Tibial nerve (tissue), 3 donors: ENCODE data around the gene KIF17.

ENCODE experiments used
- CTCF ChIP-seq, 5 experiments: fragments of 200-600 bp in 3 of 5; fragments of 450-650 bp in 2 of 5; sonication (generic) in 3 of 5; IDR thresholded peaks; one replicate each; pipeline ENCODE4 v1.5.1; 2016 to 2019; ENCODE audit warnings: antibody characterized with exemption in 5 of 5, mild to moderate bottlenecking in 3 of 5, moderate library complexity in 2 of 5
- POLR2A ChIP-seq, 2 donors: fragments of 450-650 bp; IDR thresholded peaks; one replicate each; pipeline ENCODE4 v1.6.1; 2017; ENCODE audit warnings: antibody characterized with exemption in 2 of 2, mild to moderate bottlenecking in 2 of 2, moderate library complexity in 2 of 2

- TF ChIP-seq CTCF (IDR thresholded peaks at IDR 0.05) (peak; percentile 96 to 100 (median 99)), POLR2A (IDR thresholded peaks at IDR 0.05) (peak; percentile 70 to 86)
These were observed 84.4 kb downstream of the KIF17 start, which contains the start of gene PINK1 for GRCh38 chr1:20633190-20634064.
